ENCODE measurements around the gene TEX29.

The TEX29 gene

DNA sequence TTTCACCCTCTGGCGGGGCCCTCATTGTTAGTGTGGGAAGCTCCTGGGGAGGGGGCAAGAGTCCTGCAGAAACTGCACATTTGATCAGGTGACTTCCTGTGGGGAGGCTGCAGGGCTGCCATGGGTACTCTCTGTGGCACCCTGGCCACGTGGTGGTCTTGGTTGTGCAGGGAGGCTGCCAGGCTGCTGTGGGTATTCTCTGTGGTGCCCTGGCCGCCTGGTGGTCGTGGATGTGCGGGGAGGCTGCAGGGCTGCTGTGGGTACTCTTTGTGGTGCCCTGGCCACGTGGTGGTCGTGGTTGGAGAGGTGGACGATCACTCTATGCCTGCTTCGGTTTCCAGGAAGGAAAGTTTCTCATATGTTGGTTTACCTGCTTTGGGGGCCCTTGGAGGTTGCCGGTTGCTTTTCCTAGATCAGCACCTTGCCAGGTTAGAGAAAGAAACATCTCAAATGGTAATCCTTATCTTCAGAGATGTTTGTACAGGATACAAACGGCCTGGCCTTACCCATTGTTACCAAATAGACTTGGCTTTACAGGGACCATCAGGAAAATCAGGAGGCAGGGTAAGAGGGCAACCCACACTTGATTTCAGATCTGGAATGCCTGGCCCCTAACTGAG, 22.9 kb downstream of the TEX29 start:
- no peak for DNase-seq (ENCODE audit: low spot score)

DNA sequence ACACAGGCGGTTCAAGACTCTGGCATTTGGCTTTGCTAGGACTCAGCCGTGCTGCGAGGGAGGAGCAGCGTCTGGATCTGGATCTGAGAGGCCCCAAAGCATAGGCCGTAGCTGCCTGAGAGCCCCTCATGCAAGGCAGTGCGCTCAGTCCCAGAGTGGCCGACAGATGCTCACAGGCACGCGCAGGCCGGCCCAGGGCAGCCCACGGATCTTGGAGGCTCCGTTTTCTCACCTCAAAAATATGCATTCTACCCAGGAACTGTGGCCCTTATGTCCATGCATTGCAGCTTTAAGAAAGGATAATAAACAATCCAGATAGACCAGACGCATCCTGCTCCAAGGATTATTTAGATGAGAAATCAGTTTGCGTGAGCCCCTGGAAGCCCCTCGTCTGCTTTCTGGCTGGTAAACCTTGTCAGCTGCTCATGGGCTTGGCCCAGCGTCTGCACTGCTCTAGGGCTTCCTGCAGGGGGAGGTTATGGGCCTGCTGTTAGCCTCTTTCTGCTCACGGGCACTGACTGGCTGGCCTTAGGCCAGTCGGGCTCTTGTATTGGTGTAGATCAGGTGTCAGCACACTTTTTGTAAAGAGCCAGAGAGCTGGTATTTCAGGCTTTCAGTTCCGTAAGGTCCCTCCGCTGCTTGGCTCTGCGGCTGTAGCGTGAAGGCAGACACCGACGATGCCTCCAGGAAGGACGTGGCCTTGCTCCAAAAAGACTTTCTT, 24.2 kb downstream of the TEX29 start:
- no peak for DNase-seq (ENCODE audit: low spot score)

DNA sequence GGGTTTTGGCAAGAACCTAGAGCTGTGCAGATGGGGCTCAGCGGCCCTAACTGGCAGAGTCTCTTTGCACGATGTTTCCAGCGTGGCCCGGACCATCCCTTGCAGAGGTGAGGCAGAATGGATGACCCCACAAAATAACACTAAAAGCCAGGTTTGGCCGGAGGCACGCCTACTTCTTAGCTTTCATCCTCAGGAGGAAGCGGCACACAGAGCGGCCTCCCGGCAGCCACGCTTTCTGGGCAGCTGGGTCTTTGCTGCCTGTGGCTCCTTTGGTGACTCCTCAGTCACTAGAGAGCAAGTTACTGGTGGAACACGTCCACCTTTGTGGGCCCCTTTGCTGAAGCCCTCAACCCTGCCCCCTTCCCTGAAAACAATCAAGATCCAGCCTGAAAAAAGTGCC, 25.2 kb downstream of the TEX29 start:
- no peak for DNase-seq (ENCODE audit: low spot score)

DNA sequence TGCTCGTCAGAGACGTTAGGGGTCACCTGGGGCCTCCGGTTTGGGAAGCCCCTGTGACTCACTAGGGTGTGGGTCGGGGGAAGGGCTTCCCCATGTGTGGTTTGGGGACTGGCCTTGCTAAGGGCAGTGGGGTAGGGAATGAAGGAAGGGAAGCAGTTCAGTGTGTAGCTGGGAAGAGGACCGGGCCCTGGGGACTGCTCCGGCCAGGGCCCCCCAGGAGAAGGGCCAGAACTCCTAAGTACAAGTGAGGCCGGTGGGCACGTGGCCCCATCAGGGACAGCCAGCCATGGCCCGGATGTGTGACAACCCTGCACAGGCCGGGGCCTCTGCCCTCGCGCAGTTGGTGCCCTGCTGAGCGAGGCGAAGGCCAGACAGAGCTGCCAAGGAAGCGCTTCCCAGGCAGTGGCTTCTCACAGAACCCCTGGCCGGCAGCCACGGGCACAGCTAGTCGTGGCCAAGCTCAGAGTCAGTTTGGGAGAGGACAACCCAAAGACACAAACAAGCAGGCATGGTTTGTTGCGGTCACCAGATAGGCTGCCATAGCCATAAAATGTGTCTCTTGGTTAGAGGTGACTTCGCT, 25.7 kb downstream of the TEX29 start:
- DNase-seq (ENCODE audit: low spot score), result no peak

DNA sequence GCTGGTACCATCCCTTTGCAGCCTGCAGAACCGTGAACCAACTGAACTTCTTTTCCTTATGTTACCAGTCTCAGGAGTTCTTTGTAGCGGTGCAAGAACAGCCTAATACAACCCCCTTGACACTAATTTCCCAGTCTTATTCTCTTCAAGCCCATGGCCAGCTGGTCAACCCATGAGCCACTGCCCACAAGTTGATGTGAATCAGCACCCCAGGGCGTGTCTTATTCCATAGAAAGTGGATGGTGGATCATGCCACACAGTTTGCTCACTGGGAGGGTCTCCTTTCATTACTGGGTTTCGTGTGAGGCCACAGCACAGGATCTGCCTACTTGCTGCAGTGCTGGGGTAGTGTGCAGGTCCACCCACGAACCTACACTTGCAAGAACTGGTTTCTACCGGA, 27.0 kb downstream of the TEX29 start:
- DNase-seq (ENCODE audit: low spot score), result no peak

DNA sequence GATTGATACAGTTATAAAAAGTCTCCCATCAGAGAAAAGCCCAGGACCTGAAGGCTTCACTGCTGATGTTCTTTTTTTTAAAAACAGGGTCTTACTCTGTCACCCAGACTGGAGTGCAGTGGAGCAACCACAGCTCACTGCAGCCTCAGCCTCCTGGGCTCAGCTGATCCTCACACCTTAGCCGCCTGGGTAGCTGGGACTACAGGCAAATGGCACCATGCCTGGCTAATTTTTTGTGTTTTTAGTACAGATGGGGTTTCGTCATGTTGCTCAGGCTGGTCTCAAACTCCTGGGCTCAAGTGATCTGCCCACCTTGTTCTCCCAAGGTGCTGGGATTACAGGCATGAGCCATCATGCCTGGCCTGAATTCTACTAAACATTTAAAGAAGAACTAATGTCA, 33.1 kb downstream of the TEX29 start:
- DNase-seq (ENCODE audit: low spot score), result no peak

DNA sequence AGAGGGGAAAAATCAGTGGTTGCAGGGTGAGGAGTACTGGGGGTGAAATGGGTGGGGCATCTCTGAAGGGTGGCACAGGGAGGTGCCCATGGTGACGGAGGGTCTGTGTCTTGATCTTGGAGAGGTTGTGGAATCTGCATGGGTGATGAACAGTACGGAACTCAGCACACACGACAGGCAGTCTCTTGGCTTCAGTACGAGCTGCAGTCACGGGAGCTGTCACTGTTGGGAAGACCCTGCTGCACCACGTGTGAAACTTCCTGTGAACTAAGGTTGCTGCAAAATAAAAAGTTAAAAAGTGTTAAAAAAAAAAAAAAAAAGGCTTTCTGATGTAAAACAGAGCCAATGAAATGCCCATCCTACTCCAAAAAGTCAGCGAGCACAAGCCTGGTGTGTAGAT, 34.3 kb downstream of the TEX29 start:
- no peak for DNase-seq (ENCODE audit: low spot score)

DNA sequence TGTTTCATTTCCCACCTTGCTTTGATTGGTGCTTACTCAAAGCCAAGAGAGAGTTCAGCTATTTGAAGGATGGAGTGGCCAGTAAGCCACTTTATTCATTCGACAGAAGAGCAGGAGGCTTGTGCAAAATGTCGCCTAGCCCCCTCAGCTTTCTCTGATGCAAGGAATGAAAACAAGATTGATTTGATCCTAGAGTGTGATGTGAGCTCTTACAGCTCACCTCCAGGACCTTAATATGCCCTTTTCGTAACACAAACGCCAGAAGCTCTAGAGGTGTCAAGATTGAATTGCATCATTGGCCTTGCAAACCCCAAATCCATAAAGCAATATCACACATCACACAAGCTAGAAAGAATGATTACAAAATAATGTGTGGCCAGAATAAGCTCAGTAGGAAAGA, 36.4 kb downstream of the TEX29 start:
- DNase-seq (ENCODE audit: low spot score), result no peak

DNA sequence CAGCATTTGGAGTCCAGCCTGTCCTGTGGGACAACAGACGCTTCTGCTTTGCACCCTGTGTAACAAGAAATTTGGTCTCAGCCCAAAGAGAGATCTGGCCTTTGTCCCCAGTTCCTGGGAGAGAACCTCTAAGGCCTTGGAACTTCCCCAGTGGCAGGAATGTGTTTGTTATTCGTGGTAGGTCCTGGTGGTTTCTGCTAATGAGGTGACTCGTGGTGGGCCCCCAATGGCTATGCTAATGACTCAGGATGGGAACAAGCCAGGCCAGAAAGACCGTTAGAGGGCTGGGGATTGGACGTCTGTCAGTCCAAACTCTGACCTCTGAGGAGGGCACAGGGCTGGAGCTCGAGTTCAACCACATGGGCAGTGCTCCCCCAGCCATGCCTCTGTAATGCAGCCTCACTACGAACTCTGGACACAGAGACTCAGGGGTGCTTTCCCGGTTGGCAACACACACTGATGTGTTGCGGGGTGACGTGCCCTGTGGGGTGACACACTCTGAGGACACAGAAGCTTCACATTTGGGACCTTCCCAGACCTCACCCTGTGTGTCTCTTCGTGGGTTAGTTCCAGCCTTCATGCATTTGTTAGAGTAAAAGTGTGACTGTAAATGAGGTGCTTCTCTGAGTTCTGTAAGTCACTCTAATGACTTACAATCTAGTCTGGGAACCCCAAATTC, 38.9 kb downstream of the TEX29 start:
- DNase-seq (ENCODE audit: low spot score), result no peak

DNA sequence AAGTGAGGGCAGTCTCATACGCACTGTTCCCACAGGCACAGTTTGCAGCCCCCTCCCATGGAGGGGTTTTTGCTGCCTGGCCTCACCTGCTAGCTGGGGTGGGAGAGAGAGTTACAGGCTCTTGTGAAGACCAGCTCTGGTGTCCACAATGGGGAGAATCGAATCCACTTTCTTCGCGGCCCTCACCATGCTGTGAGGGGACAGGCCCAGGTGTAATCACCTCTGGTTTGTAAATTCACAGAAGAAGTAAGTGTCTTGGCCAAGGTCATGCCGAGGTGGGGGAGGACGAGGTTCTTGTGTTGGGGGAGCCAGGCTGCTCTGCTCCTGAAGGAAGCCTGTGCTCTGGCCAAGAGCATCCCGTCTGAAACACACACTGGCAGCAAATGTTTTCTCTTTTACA, 39.5 kb downstream of the TEX29 start:
- no peak for DNase-seq (ENCODE audit: low spot score)

DNA sequence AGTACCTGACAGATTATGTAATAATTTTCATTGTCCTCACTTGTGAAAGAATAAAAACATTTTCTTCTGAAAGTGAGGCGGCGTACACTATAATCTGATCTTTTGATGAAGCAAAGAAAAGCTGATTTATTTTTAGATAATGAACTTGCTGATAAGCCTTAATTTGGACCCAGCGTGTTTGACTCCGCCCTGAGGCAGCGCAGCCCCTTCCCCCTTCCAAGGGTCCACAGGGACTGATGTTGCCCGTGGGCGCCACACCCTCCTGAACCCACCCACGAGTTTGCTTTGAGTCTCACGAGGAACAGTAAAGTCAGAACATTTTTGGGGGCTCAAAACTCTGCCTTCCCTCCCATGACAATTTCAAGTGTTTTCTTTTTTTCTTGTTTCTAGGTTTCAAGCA, 40.0 kb downstream of the TEX29 start:
- no peak for DNase-seq (ENCODE audit: low spot score)

DNA sequence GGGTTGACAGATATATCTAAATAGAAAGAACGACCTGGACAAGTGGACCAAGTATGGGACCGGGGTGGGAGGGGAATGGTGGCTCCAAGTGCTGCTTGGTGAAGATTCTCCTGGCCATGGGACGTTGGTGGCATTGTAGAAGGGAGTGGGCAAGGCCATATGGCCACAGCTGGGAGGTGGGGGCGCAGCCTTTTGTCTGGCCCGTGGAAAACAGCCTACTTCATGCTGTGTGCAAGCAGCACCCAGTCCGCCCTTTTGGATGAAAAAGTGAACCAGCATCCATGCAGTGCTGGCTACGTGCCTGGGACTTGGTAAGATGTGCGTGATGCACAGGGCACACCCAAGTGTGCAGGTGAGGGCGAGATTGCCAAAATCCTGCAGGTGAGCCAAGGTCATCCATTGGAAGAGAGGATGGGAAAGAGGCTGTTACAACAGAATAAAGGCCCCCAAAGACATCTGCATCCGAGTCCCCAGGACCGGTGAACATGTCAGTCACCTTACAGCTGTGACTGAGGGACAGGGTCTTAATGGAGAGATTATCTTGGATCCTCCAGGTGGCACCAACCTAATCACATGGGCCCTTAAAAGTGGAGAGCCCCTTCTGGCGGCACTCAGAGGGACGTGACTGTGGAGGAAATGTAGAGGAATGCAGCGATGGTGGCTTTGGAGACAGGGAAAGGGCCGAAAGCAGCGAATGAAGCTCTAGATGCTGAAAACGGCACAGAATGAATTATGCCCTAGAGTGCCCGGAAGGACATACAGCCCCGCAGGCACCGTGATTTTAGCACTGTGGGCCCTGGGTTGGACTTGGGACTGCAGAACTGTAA, 40.8 kb downstream of the TEX29 start:
- no peak for DNase-seq (ENCODE audit: low spot score)

DNA sequence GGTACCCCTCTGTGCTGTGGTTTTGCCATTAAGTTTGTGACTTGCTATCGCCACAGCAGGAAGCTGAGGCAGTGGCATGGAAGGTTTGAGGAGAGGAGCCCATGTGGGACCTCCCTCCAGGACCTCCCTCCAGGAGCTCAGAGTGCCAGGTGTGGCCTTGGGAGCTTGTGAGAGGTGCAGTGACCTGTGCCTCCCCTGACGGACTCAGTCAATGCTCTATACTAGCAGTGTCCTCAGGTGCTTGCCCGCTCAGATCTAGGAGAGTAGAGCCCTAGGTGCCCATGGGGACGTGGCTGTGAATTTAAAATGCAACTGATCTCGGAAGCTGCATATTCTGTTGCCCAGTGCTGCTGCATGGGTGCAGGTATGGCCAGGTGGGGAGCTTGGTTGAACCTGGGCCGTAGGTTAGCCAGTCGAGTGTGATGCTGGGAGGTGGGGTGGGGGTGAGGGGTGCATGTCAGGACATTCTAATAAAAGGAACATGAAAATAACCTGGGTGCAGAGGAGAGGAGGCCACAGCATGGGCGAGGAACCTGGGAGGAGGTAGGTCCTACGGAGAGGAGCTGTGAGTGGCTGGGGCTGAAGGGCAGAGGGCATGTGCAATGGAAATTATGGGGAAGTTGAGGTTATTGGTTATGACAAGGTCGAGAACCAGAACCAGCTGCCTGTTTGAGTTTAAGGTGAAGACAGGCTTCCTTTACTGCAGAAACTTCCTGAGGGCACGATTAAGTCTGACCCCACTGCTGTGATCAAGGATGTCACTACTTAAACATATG, 41.6 kb downstream of the TEX29 start:
- DNase-seq (ENCODE audit: low spot score), result no peak

DNA sequence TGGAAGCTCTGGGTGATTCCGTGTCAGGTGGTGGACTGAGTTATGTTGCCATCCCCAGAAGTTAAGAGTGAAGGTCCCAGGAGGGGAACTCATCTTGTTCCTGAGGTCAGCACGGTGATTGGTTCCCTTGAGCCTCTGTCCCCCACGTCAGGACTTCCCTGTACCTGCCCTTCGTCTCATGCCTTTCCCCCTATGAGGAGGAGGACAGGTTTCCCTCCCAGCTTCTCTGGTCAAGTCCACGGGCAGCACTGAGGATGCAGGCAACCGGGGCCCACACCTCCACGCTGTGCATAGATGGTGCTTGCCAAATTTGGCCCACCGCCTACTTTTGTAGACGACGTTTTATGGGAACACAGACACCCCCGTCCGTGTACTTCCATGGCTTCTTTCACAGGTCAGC, 42.7 kb downstream of the TEX29 start:
- DNase-seq (ENCODE audit: low spot score), result no peak

DNA sequence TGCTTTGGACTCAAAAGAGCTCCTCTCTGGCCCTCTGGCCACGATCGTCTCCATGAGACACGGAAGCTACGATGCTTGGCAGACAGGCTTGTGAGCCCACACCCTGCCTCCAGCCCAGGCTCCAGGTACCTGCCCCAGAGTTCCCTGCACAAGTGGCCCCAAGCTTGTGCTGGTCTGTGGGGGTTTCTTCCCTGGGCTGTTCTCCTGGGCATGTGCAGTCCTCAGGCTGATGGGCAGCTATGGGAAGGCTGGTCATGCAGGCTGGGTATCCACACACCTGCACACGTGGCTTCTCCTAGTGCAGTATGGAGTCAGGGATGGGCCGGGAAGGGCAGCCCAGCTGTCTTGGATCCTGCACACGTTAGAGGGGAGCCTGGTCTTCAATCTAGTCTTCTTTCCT, 43.1 kb downstream of the TEX29 start:
- DNase-seq (ENCODE audit: low spot score), result no peak

DNA sequence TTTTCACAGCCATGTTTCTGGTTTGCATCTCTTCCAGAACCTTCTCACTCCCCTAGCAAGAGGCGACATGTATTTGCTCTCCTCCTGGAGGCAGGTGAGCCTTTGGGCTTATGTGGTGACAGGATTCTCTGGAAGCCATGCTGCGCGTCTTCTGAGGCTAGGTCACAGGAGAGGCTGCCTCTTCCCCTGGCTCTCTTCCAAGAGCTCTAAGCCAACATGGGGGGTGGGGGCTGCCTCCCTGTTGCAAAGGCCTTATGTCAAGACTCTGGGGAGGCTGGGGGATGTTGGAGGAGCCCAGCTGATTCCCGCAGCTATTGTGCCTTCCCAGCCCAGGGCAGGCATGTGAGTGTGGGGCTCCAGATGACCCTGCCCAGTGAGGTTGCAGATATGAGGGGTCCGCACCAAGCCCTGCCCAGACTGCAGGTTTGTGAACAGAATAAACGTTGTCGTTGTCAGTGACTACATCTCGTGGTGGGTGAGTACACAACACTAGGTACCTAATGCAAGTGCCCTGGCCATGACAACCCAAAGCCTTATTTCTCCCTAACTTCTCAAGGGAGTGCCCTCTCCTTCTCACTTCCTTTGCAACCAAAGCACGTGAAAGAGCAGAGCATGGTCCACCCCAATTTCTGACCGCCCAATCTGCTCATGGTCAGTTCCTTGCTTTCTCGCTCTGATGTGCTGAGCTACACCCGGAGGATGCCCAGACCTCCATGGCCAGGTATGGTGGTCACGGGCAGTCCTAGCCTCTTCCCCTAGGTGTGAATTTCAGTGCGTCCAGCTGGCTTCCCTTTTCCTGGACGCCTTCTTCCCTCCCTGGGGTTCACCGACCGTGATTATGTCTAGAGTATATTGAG, 44.9 kb downstream of the TEX29 start:
- no peak for DNase-seq (ENCODE audit: low spot score)

DNA sequence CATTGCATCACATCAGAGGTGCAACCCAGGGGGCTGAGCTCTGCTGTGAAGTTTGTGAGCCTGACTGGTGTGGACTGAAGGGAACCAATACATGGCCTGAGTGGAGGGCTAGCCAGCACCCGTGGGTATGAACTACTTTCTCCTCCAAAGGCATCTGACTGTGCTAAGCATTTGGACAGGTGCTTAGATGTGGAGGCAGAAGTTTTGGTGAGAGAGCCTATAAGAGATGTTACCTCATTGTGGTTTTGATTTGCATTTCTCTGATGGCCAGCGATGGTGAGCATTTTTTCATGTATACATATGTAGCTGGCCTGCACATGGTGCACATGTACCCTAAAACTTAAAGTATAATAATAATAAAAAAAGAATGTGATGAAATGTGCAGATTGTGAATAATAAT, 46.9 kb downstream of the TEX29 start:
- no peak for DNase-seq (ENCODE audit: low spot score)

DNA sequence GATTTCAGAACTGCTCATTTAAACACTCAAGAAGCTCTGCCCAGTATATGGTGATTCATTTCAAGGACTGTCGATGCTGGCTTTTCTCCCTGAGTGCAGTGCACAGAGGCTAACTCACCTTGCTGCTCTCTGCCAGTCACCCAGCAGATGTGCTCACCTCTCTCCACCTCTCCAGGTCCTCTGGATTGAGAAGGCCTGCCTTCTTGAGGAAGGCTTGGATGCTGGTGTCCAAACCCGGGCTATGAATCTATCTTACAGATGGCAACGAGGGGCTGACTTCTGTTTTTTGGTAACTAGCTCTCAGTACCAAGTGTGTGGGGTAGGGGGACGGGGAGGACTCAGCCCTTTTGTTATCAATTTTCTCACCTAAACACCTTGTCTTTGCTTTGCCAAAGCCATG, 47.6 kb downstream of the TEX29 start:
- DNase-seq (ENCODE audit: low spot score), result no peak

DNA sequence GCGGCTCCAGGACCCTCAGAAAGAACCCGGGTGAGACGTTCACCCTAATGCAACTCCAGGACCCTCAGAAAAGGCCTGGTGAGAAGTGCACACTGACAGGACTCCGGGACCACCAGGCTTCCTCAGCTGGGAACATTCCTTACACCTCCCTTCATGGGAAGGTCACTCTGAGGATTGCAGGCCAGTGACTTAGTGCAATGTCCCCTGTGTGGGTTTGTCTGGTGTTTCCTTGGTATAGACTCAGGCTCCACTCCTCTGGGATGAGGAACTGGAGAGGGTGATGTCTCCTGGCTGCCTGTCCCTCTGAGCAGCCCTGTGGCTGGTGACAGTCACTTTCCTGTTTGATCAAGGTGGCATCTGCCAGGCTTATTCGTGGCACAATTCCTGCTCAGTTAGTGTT, 49.7 kb downstream of the TEX29 start:
- DNase-seq (ENCODE audit: low spot score), result no peak
